ENCODE measurements around the gene NSD1. TPM values are rescaled to one million over a fixed set of nuclear protein-coding genes. Genes with fewer than 3 reads are reported as not detected.

Gene NSD1
- total RNA-seq, 2 experiments from 2014 or later: 87.6 to 93.3 TPM

DNA sequence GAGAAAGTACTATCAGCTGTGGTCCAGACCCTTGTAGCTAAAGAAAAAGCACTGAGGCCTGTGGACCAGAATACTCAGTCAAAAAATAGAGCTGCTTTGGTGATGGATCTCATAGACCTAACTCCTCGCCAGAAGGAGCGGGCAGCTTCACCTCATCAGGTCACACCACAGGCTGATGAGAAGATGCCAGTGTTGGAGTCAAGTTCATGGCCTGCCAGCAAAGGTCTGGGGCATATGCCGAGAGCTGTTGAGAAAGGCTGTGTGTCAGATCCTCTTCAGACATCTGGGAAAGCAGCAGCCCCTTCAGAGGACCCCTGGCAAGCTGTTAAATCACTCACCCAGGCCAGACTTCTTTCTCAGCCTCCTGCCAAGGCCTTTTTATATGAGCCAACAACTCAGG lies 161.1 kb downstream of the NSD1 start:
- peaks cover 56% of the 10 kb centered on the region for H3K36me3 ChIP-seq (ENCODE audit: insufficient read depth, low read length)
- no peak overlapping the region for H3K27ac ChIP-seq (ENCODE audit: low read depth in 1 of 2, low read length in 2 of 2)
- no peaks in the 10 kb centered on the region for H3K27me3 ChIP-seq (ENCODE audit: control insufficient read depth in 1 of 2, insufficient read depth in 2 of 2, low read length in 2 of 2)
- Mint-ChIP-seq H3K9me3 (no peaks in the 10 kb centered on the region), H3K36me3 (ENCODE audit: low read depth) (peaks cover 66% of the 10 kb centered on the region), H3K27me3 (no peaks in the 10 kb centered on the region), H3K4me1 (ENCODE audit: low read depth) (peaks cover 35% of the 10 kb centered on the region), H3K4me3 (no peak overlapping the region), H3K27ac (no peak overlapping the region)
- ATAC-seq (ENCODE audit: poor library complexity) (no peak), DNase-seq (no peak)
- intact Hi-C loops (cut with DNase I, micrococcal nuclease): no loop called here
- H3K4me1 ChIP-seq (ENCODE audit: insufficient read depth, low read length): peaks cover 22% of the 10 kb centered on the region
- H3K9me3 ChIP-seq (ENCODE audit: control insufficient read depth in 1 of 2, insufficient read depth in 1 of 2, low read length in 2 of 2): no peaks in the 10 kb centered on the region
- POLR2A ChIA-PET: no interaction called here
- TF ChIP-seq CTCF (IDR thresholded peaks at IDR 0.05): no peak
- H3K4me3 ChIP-seq (ENCODE audit: low read length): no peak overlapping the region
- CTCF ChIA-PET: interaction anchor here (0.7 kb wide), 1 partner anchor 37 kb away, joined by 4 read pairs; no protein-coding TSS in a partner anchor

DNA sequence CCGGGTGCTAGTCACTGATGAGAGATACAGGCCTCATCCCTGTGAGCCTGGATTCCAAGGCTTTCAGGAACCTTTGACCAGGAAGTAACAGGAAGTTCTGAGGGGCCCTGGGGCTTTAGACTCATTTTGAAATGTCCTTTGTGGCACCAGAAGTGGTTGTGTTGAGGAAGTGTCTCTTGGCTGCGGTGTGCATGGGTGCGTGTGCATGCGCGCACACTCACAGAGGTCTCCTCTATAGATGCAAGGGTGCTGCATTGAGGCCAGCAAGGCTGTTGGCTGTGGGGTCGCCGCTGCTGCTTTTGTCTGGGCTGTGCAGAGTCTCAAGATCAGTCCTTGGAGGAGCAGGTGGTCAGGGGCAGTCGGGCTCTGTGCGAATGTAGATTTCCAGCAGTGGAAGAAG lies 162.4 kb downstream of the NSD1 start:
- Histone ChIP-seq H3K4me3 (ENCODE audit: low read length) (no peak overlapping the region), H3K9me3 (ENCODE audit: control insufficient read depth in 1 of 2, insufficient read depth in 1 of 2, low read length in 2 of 2) (no peaks in the 10 kb centered on the region), H3K27ac (ENCODE audit: low read depth in 1 of 2, low read length in 2 of 2) (peak overlapping the region in 1 of 2 donors; percentile 20), H3K4me1 (ENCODE audit: insufficient read depth, low read length) (peaks cover 35% of the 10 kb centered on the region), H3K27me3 (ENCODE audit: control insufficient read depth in 1 of 2, insufficient read depth in 2 of 2, low read length in 2 of 2) (no peaks in the 10 kb centered on the region), H3K36me3 (ENCODE audit: insufficient read depth, low read length) (peaks cover 52% of the 10 kb centered on the region)
- Mint-ChIP-seq H3K4me1 (ENCODE audit: low read depth) (peaks cover 48% of the 10 kb centered on the region), H3K27ac (peak overlapping the region; percentile 78), H3K9me3 (no peaks in the 10 kb centered on the region), H3K36me3 (ENCODE audit: low read depth) (peaks cover 61% of the 10 kb centered on the region), H3K4me3 (peak overlapping the region; percentile 36), H3K27me3 (no peaks in the 10 kb centered on the region)
- DNase-seq: peak in 1 of 14 experiments; percentile 32
- no peak for ATAC-seq (ENCODE audit: poor library complexity)
- CTCF ChIA-PET: interaction anchor here (1.0 to 1.3 kb wide), 2 partner anchors 14 to 183 kb away, joined by 3 read pairs; no protein-coding TSS in a partner anchor
- TF ChIP-seq CTCF (IDR thresholded peaks at IDR 0.05): no peak
- POLR2A ChIA-PET: interaction anchor here (0.6 to 0.7 kb wide), 2 partner anchors 9 to 208 kb away, joined by 3 read pairs; no protein-coding TSS in a partner anchor
- intact Hi-C loops (cut with DNase I, micrococcal nuclease): no loop called here

DNA sequence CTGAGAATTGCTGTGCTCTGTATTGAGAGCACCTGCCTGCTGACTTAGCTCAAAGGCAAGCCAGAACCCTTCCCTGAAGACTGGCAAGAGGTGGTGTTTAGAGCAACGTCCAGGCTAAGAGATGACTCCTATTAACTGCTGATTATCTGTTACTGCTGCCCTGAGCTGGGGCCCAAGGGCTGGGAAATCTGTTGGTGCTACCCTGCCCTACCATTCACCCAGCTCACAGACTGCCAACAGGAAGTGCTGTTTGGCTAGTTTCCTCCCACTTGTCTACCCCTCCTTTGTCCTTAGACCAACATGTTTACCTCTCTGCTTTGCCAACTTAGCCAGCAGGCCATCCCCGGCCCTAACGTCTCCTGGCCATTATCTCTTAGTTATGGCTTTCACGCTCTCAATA lies 163.0 kb downstream of the NSD1 start:
- DNase-seq (peak in 1 of 14 experiments; percentile 27), ATAC-seq (ENCODE audit: poor library complexity) (no peak)
- Mint-ChIP-seq H3K27me3 (no peaks in the 10 kb centered on the region), H3K27ac (peak overlapping the region; percentile 78), H3K9me3 (no peaks in the 10 kb centered on the region), H3K4me3 (peak overlapping the region; percentile 36), H3K36me3 (ENCODE audit: low read depth) (peaks cover 59% of the 10 kb centered on the region), H3K4me1 (ENCODE audit: low read depth) (peaks cover 55% of the 10 kb centered on the region)
- Histone ChIP-seq H3K27me3 (ENCODE audit: control insufficient read depth in 1 of 2, insufficient read depth in 2 of 2, low read length in 2 of 2) (no peaks in the 10 kb centered on the region), H3K4me1 (ENCODE audit: insufficient read depth, low read length) (peaks cover 41% of the 10 kb centered on the region), H3K4me3 (ENCODE audit: low read length) (no peak overlapping the region), H3K27ac (ENCODE audit: low read depth in 1 of 2, low read length in 2 of 2) (peak overlapping the region in 1 of 2 donors; percentile 20), H3K36me3 (ENCODE audit: insufficient read depth, low read length) (peaks cover 45% of the 10 kb centered on the region), H3K9me3 (ENCODE audit: control insufficient read depth in 1 of 2, insufficient read depth in 1 of 2, low read length in 2 of 2) (no peaks in the 10 kb centered on the region)
- intact Hi-C loops (cut with DNase I, micrococcal nuclease): no loop called here
- TF ChIP-seq CTCF (IDR thresholded peaks at IDR 0.05): no peak
- POLR2A ChIA-PET: interaction anchor here (0.7 kb wide), 1 partner anchor 9 kb away, joined by 3 read pairs; no protein-coding TSS in a partner anchor
- CTCF ChIA-PET: interaction anchor here (1.0 to 1.3 kb wide), 2 partner anchors 13 to 183 kb away, joined by 3 read pairs; no protein-coding TSS in a partner anchor

All from CD4-positive, alpha-beta T cell (primary cell).